HG03108 (cell line): Measurements from ENCODE around the gene DMD.
"Not testable (repeated sequence)": the region's sequence is repeated elsewhere in the genome, so short reads cannot be mapped to it uniquely, and the experiment has no call there.

Source experiments
- ATAC-seq: cut with Tn5 transposase; IDR thresholded peaks from one replicate; pipeline ENCODE4 v1.9.1; 2021; ENCODE audit warnings: moderate library complexity; ENCODE audit not compliant: unreplicated experiment

DMD gene

GRCh38 chrX:31649201-31649600 lies 1562.1 kb downstream of the DMD start:
- ATAC-seq, result no peak

- ATAC-seq, result no peak
Observed at GRCh38 chrX:31633349-31633748, 1578.0 kb downstream of the DMD start.

GRCh38 chrX:31629195-31629594 lies 1582.2 kb downstream of the DMD start:
- no peak for ATAC-seq

- no peak for ATAC-seq
Observed at GRCh38 chrX:31609130-31609529, 1602.2 kb downstream of the DMD start.

- ATAC-seq, result no peak
Observed at GRCh38 chrX:31608638-31609037, 1602.7 kb downstream of the DMD start.

GRCh38 chrX:31606771-31607170 lies 1604.6 kb downstream of the DMD start:
- ATAC-seq, result no peak

- peak; percentile 71 for ATAC-seq
Observed at GRCh38 chrX:31604629-31605221, 1606.6 kb downstream of the DMD start.

- ATAC-seq, result no peak
Observed at GRCh38 chrX:31603411-31604120, 1607.8 kb downstream of the DMD start.

GRCh38 chrX:31600823-31601222 lies 1610.5 kb downstream of the DMD start:
- no peak for ATAC-seq

GRCh38 chrX:31593353-31593752 lies 1618.0 kb downstream of the DMD start:
- ATAC-seq, result no peak

GRCh38 chrX:31591355-31591754 lies 1620.0 kb downstream of the DMD start:
- ATAC-seq, result no peak

GRCh38 chrX:31590581-31591114 lies 1620.7 kb downstream of the DMD start:
- ATAC-seq, result no peak

GRCh38 chrX:31589503-31589902 lies 1621.8 kb downstream of the DMD start:
- no peak for ATAC-seq

GRCh38 chrX:31588355-31588754 lies 1623.0 kb downstream of the DMD start:
- ATAC-seq, result no peak

GRCh38 chrX:31583892-31584291 lies 1627.5 kb downstream of the DMD start:
- not testable (repeated sequence) for ATAC-seq

- no peak for ATAC-seq
Observed at GRCh38 chrX:31580726-31581125, 1630.6 kb downstream of the DMD start.

- ATAC-seq, result no peak
Observed at GRCh38 chrX:31580227-31580626, 1631.1 kb downstream of the DMD start.

GRCh38 chrX:31572360-31572759 lies 1639.0 kb downstream of the DMD start:
- no peak for ATAC-seq

- no peak for ATAC-seq
Observed at GRCh38 chrX:31570658-31571057, 1640.7 kb downstream of the DMD start.

GRCh38 chrX:31563792-31564191 lies 1647.6 kb downstream of the DMD start:
- ATAC-seq, result no peak

- no peak for ATAC-seq
Observed at GRCh38 chrX:31555506-31555905, 1655.8 kb downstream of the DMD start.

- no peak for ATAC-seq
Observed at GRCh38 chrX:31551913-31552312, 1659.4 kb downstream of the DMD start.

GRCh38 chrX:31550158-31550557 lies 1661.2 kb downstream of the DMD start:
- ATAC-seq, result no peak
